Left ventricle myocardium inferior (tissue), 1 donor: ENCODE results near the gene TMC4. TPM values are rescaled to one million over a fixed set of nuclear protein-coding genes. Genes with fewer than 3 reads are reported as not detected.
"Not testable (repeated sequence)": the region's sequence is repeated elsewhere in the genome, so short reads cannot be mapped to it uniquely, and the experiment has no call there.

ENCODE experiments used
- DNase-seq: peaks from one replicate; pipeline ENCODE4 v3.0.0-alpha.2; 2020
- H3K27ac ChIP-seq: fragments of 200-600 bp; replicated peaks from 2 replicates; pipeline ENCODE4 v1.8.0; 2021
- H3K27me3 ChIP-seq: fragments of 200-600 bp; 2 replicates; pipeline ENCODE4 v1.8.0; 2021; ENCODE audit warnings: low read depth
- H3K36me3 ChIP-seq: fragments of 200-600 bp; 2 replicates; pipeline ENCODE4 v1.8.0; 2021
- H3K4me1 ChIP-seq: fragments of 200-600 bp; 2 replicates; pipeline ENCODE4 v1.8.0; 2021
- H3K4me3 ChIP-seq: fragments of 200-600 bp; 2 replicates; pipeline ENCODE4 v1.8.0; 2021; ENCODE audit warnings: mild to moderate bottlenecking, moderate library complexity
- H3K9me3 ChIP-seq: fragments of 200-600 bp; replicated peaks from 2 replicates; pipeline ENCODE4 v1.8.0; 2021
- CTCF ChIP-seq: fragments of 200-600 bp; IDR thresholded peaks from 2 replicates; pipeline ENCODE4 v1.8.0; 2021; ENCODE audit warnings: antibody characterized with exemption, mild to moderate bottlenecking, borderline replicate concordance
- intact Hi-C: fragments of 100-400 bp; cut with micrococcal nuclease; formaldehyde crosslinking; loops from one replicate; pipeline ENCODE4 v1.11.0; 2022
- long read RNA-seq: library from polyadenylated mRNA; unstranded; transcript quantifications from one replicate; pipeline ENCODE4 v2.0.0, GENCODE V29; 2021
- total RNA-seq: library from RNA; stranded (reverse); fragmentation: NEBNext Ultra II Directional; extraction: Animal tissue kit (Norgen Biotek cat#: 25700); gene quantifications from one replicate; pipeline ENCODE4 v1.2.1, GENCODE V29; 2021
- donor health status: DM: no; HTN: yes; CAD: no; lungs with severe emphysema.

Gene TMC4
- total RNA-seq, result 2.2 TPM
- long read RNA-seq, partial matches to known transcripts, result 1 of 3 reads
- long read RNA-seq, other reads (novel, unspliced or antisense), result 2 of 3 reads

- Histone ChIP-seq H3K36me3 (no peaks in the 10 kb centered on the region), H3K4me3 (peak within 1 kb of the TSS; percentile 48), H3K27me3 (peaks cover 36% of the 10 kb centered on the region), H3K9me3 (no peaks in the 10 kb centered on the region), H3K4me1 (peaks cover 6% of the 10 kb centered on the region), H3K27ac (peak within 1 kb of the TSS; percentile 65)
- intact Hi-C loops, result loop anchor here (10.0 kb wide), 1 partner anchor 62 kb away; no protein-coding TSS in a partner anchor
- DNase-seq, result no peak
- no peak for TF ChIP-seq CTCF
These were observed at the start of gene TMC4 for GRCh38 chr19:54172471-54173358. TSS of gene TMC4 (minus strand) at chr19:54173160. CDS start at chr19:54173117, 43 bp downstream.

- H3K4me3 ChIP-seq, intact Hi-C loops: not testable (repeated sequence)
These were observed 49.0 kb upstream of the TMC4 start for GRCh38 chr19:54221947-54222346.

GRCh38 chr19:54219702-54220101, 46.7 kb upstream of the TMC4 start:
- H3K9me3 ChIP-seq, intact Hi-C loops, H3K4me3 ChIP-seq, H3K36me3 ChIP-seq, DNase-seq, H3K4me1 ChIP-seq, H3K27ac ChIP-seq: not testable (repeated sequence)
- H3K27me3 ChIP-seq, result peaks cover 24% of the 10 kb centered on the region

More at GRCh38 chr19:54221947-54222346, 49.0 kb upstream of the TMC4 start:
- H3K9me3 ChIP-seq, DNase-seq, H3K36me3 ChIP-seq, H3K4me1 ChIP-seq, H3K27ac ChIP-seq: not testable (repeated sequence)
- peaks cover 30% of the 10 kb centered on the region for H3K27me3 ChIP-seq

GRCh38 chr19:54218960-54219661, 46.2 kb upstream of the TMC4 start:
- no peaks in the 10 kb centered on the region for H3K36me3 ChIP-seq
- no peak overlapping the region for H3K27ac ChIP-seq
- no peaks in the 10 kb centered on the region for H3K4me1 ChIP-seq
- no peak overlapping the region for H3K4me3 ChIP-seq
- no peak for TF ChIP-seq CTCF
- DNase-seq, result no peak
- no peaks in the 10 kb centered on the region for H3K9me3 ChIP-seq
- H3K27me3 ChIP-seq, result peaks cover 23% of the 10 kb centered on the region
- intact Hi-C loops, result no loop called here

- no peak for DNase-seq
- no peak overlapping the region for H3K27ac ChIP-seq
- no peak for TF ChIP-seq CTCF
- H3K4me1 ChIP-seq, result no peaks in the 10 kb centered on the region
- no peaks in the 10 kb centered on the region for H3K9me3 ChIP-seq
- H3K4me3 ChIP-seq, result no peak overlapping the region
- peaks cover 15% of the 10 kb centered on the region for H3K27me3 ChIP-seq
- intact Hi-C loops, result no loop called here
- H3K36me3 ChIP-seq, result no peaks in the 10 kb centered on the region
These were observed 45.3 kb upstream of the TMC4 start for GRCh38 chr19:54218259-54218658.

GRCh38 chr19:54217517-54218247, 44.7 kb upstream of the TMC4 start:
- H3K4me3 ChIP-seq, DNase-seq, H3K4me1 ChIP-seq, H3K27ac ChIP-seq, intact Hi-C loops, H3K36me3 ChIP-seq, H3K9me3 ChIP-seq, H3K27me3 ChIP-seq: not testable (repeated sequence)
